ENCODE results near the gene RTP5.

RTP5 gene

GRCh38 chr2:241890524-241891235 lies 21.2 kb downstream of the RTP5 start:
- DNase-seq, result peak; percentile 82

GRCh38 chr2:241891315-241891987 lies 21.9 kb downstream of the RTP5 start:
- peak; percentile 60 for DNase-seq

- no peak for DNase-seq
Measured at GRCh38 chr2:241891988-241892298, 22.4 kb downstream of the RTP5 start.

- peak; percentile 34 for DNase-seq
Measured at GRCh38 chr2:241892299-241893137, 23.0 kb downstream of the RTP5 start.

- no peak for DNase-seq
Measured at GRCh38 chr2:241893265-241893664, 23.7 kb downstream of the RTP5 start.

GRCh38 chr2:241894056-241894641 lies 24.6 kb downstream of the RTP5 start:
- no peak for DNase-seq

- no peak for DNase-seq
Measured at GRCh38 chr2:241894681-241895426, 25.3 kb downstream of the RTP5 start.

- DNase-seq, result no peak
Measured at GRCh38 chr2:241895427-241895711, 25.8 kb downstream of the RTP5 start.

GRCh38 chr2:241895712-241896641 lies 26.4 kb downstream of the RTP5 start:
- DNase-seq, result peak; percentile 49

GRCh38 chr2:241896746-241897201 lies 27.2 kb downstream of the RTP5 start:
- DNase-seq, result no peak

GRCh38 chr2:241897231-241897916 lies 27.8 kb downstream of the RTP5 start:
- no peak for DNase-seq

- peak; percentile 72 for DNase-seq
Measured at GRCh38 chr2:241898463-241899270, 29.1 kb downstream of the RTP5 start.

- no peak for DNase-seq
Measured at GRCh38 chr2:241900251-241901017, 30.9 kb downstream of the RTP5 start.

- no peak for DNase-seq
Measured at GRCh38 chr2:241901018-241901380, 31.5 kb downstream of the RTP5 start.

GRCh38 chr2:241901500-241902351 lies 32.2 kb downstream of the RTP5 start:
- no peak for DNase-seq

- DNase-seq, result no peak
Measured at GRCh38 chr2:241902357-241902991, 32.9 kb downstream of the RTP5 start.

GRCh38 chr2:241903121-241904010 lies 33.8 kb downstream of the RTP5 start:
- no peak for DNase-seq
